Stimulated activated CD4-positive, alpha-beta T cell treated with anti-CD3 and anti-CD28 coated beads, Interleukin-4, amount 100 ng/mL, for 24 hours (primary cell): ENCODE data around the gene RAB8B.

Source experiments
- DNase-seq: peaks from one replicate; pipeline ENCODE4 v3.0.0-alpha.2; 2020

Gene RAB8B

DNA sequence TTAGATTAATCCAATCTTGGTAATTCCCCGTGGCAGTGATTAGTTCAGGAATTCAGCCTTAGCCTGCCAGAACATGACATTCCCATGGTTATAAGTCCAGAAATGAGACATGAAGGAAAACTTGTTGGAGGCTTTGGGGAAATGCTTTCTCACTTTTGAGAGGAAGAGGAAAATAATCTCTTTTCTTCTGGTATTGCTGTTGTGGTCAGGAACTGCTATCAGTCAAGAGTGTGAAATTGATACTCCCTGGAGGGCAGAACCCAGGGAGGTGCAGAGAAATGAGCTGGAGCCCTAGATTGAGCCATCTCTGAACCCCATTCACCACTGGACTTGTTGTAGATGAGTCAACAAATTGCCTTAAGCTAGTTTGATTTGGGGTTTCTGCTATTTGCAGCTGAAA is 49.4 kb downstream of the RAB8B start:
- peak; percentile 12 for DNase-seq

DNA sequence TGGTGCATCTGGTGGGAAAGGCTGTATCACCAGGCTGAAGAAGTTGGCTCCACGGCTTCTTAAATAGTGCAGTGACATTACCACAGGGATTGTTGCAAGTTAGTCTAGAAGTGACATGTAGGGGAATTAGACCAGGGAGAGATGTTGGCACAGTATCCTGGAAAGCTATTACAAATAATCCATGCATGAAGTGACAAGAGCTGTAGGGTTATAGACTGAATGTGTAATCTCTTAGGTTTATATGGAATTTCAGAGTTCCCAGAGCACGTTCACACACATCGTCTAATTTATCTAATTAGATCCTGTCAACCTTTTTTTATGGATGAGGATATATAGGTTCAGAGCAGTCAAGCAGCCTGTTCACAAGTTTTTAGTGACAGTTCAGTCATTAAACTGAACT is 50.7 kb downstream of the RAB8B start:
- no peak for DNase-seq

DNA sequence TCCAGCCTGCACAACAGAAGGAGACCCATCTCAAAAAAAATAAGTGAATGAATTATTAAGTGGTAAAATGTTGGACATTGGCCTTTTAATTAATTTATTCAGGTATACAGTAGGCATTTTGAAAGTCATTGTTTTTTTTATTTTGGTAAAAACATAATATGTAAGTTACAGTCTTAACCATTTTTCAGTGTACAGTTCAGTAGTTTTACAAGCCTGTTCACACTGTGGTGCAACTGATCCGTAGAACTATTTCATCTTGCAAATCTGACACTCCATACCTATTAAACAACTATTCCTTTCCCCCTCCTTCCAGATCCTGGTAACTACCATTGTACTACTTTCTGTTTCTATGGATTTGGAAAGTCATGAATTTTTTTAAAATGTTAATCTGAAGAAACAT is 51.9 kb downstream of the RAB8B start:
- no peak for DNase-seq

DNA sequence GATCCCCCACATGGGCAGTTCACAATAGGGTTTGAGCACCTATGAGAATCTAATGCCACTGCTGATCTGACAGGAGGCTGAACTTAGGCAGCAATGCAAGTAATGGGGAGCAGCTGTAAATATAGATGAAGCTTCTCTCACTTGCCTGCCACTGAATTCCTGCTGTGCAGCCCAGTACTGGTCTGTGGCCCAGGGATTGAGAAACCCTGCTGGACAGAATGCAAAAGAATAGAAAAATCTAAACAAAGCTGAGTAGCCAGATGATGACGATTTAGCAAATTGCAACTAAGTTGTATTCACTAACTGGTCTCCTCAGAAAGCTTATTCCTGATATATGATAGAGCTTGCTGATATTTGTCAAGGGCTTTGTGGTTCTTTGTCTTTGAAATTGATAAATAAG is 53.7 kb downstream of the RAB8B start:
- DNase-seq = no peak

DNA sequence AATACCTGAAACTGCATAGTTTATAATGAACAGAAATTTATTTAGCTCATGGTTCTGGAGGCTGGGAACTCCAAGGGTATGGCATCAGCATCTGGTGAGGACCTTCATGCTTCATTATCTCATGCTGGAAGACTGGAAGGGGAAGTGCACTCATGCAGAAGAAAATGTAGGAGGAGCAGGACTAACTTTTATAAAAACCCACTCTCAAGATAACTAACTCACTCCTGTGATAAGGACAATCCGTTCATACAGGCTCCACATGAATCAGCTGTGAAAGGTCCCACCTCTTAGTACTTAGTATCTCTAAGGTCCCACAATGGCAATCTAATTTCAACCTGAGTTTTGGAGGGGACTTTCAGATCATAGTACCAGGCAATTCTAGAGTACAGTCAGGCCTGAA is 54.4 kb downstream of the RAB8B start:
- DNase-seq = no peak

DNA sequence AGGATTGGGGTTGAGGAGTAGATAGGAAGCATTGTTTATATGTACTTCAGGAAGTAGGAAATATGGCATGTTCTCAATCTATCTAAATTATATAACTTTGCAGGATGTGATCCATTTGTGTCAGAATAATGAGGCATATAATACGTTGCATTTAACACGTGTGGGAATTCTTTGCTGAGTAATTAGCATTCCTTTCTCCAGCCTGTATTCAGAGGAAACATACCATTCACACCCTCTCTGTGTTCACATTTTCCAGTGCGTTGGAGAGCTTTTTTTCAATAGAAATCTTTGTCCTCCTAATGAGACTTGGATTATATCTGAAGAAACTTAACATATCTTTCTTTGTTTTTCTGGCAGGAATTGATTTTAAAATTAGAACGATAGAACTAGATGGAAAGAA is 55.0 kb downstream of the RAB8B start:
- DNase-seq = no peak

DNA sequence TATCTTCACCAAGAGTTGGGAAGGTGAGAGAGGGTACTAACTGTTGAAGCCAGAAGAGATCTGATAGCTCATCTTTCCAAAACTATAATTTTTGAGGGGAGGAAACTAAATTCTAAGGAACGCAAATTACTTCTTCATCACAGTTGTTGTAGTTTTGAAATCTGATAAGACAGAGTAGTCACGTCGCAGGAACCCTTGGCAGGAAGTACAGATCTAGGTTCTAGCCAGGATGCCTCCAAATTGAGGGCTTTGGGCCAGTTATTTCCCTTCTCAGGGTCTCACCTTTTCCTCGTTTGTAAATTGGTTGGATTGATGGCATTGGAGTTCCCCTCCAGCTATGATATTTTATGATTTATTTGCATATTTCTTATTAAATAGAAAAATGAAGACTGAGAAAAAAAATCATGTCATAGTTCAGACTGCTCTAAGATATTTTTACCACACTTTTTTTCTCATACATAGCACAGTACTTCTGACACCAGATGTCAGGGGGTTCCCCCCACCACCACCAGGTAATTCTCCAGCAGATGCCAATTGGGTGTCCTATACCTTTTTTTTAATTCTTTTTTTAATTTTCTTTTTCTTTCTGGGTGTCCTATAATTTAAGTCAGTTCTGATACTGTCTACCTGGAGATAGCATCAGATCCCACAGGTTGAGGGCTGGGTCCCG is 55.7 kb downstream of the RAB8B start:
- peak; percentile 12 for DNase-seq

DNA sequence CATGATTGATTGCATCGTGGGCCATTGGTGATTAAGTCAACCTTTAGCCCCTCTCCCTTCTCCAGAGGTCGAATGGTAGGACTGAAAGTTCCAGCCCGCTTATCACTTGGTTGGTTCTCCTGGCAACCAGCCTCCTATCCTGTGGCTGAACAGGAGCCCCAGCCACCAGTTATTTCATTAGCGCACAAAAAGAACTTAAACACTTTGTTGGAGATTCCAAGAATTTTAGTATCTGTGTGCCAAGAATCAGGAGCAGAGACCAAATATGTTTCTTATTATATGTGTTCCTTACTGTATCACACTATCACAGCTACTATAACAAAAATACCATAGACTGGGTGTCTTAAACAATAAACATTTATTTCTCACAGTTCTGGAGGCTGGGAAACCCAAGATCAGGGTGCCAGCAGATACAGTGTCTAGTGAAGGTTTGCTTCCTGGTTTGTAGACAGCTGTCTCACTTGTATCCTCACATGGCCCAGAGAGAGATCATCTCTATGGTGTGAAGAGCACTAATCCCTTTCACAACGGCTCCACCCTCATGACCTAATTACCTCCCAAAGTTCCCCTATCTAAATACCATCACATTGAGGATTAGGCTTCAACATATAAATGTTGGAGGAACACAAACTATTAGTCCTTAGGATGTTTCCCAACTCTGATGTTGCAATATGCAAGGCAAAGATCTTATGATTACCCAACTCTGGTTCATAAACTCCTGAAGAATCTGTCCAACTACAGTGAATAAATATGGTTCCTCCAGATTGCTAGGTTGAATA is 57.5 kb downstream of the RAB8B start:
- no peak for DNase-seq

DNA sequence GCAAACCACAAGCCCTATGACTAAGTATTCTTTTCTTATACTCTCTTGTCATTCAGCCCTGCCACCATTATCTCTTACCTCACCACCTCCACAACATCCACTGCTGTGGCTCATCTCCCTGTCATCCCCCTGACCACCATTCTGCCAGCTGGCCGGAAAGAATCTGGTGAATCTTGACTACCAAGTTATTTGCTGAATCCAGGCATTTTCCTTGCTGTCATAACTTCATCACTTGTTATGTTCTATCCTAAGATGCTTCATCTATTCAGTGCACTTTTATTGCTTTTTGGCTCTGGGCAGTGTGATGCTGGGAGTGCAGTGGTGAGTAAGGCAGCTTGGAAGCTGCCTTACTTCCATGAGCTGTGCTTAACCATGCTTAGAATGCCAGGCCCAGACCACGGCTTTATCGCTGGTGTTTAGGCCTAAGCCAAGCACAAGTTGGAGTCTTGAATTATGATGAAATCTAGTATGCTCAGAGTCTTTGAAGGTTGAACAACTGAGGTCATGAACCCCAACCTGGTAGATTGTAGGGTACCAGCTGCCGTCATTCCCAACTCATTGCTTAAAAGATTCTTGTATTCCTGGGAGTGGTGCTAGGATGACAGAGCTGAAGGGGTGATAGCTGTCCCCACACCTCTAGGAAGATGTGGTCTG is 61.0 kb downstream of the RAB8B start:
- no peak for DNase-seq

DNA sequence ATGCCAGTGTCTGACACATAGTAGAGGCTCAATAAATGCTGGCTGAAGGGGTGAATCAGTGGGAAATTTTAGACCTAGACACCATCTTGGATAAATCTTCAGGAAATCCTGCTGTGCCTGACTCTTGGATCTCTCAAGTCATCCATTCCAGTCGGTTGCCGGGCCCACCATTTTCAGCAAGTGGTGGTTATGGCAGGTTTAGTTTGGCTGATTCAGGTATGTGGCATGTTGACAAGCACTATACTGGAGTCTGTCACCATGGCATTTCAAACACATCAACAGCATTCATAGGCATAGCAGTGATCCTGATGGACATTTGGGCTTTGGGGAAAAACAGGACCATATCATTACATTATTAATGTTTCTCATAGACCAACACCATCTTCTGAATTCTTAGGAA is 62.3 kb downstream of the RAB8B start:
- no peak for DNase-seq

DNA sequence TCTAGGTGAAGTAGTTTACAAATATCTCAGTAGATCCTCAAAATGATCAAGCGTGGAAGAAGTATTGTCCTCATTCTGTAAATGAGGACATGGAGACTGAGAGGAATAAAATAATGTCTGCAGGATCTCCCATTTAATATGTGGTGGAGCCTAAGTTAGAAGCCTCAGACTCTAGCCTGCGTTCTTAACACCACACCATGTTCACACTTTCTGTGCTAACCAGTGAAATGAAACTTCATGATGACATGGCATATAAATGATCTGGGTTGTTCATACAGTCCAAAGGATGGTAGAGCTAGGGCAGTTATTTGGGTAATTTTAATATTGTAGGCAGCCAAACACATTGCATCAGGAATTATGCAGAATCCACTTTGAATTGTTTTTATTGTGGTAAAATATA is 62.9 kb downstream of the RAB8B start:
- DNase-seq = no peak

DNA sequence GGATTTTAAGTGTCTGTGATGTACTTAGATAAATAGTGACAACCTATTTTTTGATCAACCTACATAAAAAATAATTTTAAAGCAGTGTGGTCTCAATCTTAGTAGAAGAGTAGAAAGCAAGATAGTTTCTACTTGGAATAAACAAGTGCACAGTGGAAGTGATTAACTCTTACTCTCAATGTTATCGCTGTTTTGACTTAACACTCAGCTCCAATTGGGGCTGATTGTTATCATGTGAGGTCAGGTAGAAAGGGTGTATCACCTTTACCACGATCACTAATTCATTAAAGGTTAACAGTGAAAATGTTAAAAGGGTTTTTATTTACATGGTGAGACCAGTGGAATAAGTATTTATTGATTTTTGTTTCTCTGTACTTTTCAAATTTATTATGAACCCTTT is 65.6 kb downstream of the RAB8B start:
- no peak for DNase-seq

DNA sequence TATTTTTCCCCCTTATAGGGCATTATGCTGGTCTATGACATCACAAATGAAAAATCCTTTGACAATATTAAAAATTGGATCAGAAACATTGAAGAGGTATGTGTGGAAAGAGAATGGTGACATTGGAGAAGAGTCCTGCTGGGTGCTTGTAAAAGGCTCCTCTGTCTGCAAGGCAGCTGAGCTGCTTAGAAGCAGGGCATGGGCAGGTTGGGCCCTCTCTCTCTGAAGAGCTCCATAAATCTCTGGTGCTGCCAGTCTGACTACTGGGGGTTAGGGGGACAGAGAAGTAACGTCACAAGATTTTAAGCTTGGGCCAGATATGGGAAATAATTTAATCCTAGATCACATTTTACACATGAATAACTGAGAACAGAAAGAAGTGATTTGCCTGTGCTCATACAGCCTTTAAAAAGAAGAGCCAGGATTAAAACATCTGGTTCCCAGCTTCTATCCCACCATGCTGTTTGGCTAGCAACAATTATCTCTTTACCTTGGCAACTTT is 66.1 kb downstream of the RAB8B start:
- no peak for DNase-seq

DNA sequence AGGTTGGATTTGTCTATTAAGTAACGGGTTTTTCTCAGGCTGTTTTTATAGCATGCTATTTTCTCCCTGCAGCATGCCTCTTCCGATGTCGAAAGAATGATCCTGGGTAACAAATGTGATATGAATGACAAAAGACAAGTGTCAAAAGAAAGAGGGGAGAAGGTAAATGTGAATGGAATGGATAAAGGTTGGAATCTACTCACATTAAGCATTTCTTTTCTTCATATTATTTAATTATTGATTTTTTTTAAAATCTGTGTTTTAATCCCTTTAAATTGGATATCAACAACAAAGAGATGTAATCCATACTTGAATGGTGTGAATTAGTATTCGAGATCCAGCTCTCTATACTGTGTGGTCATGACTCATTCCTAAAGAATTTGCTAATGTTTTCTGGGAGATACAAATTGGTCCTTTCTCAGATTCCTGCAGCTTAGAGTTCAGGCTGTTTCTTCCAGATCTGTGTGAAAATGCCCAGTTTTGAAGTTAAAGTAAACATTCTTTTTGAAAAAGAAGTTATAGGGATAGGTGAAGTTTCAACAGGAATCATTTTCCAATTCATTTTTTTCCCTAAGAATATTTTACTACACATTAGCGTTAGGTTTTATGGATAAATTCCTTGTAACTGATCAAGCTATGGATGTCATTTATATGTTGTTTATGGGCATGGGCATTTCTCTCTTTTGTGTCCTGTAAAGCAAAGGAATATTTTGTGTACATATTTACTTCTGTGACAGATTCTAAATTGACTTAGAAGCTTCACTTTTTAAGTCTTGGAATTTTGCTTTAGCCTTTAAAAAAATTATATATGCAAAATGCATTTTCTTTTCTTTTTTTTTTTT is 67.2 kb downstream of the RAB8B start:
- DNase-seq = no peak

DNA sequence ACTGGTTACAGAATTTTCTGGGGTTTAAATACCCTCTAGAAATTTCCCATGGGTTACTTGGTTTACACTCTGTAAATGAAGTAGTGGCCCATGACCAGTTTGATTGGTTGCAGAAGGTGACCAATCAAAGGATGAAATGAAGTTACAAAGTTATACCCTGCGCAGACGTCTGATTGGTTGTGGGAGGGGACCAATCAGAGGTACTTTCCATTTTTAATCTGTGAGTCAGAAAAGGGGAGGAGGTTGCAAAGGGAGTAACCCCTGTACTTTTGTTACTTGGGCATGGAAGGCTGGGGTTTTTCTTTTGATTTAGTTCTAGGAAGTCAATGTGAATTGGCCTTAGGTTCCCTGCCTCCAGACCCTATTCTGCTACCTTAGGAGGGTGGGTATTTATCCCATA is 69.3 kb downstream of the RAB8B start:
- DNase-seq = no peak

DNA sequence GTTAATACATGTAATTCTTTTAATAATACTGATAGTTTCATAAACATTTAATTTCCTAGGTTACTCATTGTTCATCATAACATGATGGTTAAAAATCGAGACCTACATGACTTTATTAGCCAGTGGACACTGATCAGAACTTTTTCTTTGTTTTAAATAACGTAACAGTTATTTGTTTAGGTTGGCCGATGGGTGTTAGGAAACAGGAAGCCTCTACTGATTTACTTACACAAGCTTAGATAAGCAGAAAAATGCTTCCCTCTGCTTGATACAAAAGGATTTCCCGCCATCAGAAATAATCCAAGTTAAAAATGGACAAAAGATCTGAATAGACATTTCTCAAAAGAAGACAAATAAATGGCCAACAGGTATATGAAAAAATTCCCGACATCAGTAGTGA is 71.4 kb downstream of the RAB8B start:
- DNase-seq = no peak

DNA sequence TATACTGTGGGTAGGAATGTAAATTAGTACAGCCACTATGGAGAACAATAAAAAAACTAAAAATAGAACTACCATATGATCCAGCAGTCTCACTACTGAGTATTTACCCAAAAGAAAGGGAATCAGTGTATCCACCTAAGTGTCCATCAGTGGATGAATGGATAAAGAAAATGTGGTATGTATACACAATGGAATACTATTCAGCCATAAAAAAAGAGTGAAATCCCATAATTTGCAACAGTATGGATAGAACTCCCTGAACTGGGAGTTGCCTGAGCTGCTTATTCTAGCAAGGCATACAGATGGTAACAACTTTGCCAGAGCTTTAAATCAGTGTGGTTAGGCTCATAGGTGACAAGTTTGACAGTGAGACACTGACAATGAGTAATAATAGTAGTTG is 71.9 kb downstream of the RAB8B start:
- no peak for DNase-seq

DNA sequence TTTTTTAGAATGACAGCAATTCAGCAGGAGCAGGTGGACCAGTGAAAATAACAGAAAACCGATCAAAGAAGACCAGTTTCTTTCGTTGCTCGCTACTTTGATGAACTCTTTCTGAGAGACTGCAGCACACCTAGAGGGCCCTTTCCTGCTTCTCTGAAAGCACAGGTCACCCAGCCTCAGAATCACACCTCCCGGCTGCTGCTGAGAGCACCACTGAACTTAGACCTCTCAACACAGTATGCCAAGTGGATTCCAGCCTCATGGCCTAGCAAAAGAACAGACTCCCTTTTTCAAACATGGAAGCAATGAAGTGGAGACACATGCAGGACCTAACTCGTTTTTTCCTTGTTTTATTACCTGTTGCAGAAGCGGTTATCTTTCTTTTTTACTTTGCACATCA is 74.1 kb downstream of the RAB8B start:
- no peak for DNase-seq

DNA sequence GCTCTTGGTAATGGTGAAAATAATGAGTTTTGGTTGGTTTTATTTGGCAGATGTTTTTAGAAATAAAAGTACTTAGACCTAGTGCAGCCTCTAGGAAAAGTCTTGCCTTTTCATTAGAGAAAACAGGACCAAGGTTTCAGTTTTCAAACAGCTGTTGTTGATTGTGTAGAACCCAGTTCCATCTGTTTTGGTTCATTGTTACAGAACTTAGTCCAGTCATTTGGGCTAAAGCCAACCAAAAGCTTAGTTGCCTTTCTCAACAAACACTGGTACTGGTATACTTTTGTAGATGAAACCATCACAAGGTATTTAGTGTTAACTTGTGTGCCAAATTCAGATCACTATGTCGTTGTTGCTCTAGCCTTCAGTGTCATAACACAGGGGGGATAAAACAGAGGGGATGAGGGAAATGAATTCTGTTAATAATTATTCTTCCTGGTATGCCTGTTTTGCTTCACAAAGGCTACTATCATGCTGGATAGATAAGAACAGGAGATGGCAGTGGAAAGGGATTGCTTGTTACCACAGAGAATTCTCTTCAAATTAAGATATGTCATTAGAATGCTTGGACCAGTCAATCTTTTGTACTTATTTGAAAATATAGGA is 75.4 kb downstream of the RAB8B start:
- DNase-seq = no peak

DNA sequence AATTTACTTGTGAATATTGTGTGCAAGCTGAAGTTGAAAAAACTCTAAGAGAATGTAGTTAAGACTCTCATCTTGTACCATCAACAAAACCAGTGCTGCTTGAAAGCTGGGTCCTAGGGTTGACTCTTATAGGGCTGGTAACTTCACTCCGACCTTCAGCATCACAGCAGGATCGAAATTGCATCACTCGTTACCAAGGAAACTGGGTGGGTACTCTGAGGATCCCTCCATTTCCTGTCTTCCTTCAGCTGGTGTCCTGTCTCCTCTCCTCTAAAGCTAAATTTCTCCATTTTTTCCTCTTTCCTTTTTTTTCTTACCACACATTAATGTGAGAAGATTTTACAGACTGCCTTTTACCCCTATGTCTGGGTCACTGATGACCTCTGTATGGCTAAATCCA is 85.0 kb downstream of the RAB8B start:
- no peak for DNase-seq

DNA sequence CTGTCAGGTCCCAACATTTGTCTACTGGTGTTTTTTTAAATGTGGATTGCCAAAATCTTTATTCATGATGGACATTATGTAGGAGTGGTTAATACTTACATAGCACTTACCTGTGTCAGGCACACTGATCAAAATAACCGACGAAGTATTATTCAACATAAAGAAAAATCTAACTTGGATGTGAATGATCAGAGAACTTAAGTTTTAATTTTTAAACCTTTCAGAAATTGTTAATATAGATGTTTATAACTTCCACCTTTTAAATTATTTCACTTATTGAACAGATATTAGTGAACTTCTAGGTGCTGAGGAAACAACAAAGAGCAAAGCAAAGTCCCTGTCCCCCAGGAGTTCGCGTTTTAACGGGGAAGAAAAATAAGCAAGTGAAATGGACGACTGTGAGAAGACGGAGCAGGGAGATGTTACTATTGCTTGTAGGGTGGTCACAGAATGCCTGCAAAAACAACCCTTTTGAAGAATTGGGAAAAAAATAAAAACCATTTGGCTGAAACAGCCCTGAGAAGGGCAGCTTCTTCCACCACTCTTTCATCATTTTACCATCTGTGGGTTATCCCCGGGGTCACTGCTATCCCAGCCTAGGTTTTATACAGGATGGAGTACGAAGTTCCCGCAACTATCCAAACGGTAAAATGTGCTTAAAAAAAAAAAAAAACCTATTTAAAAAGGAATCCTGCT is 87.1 kb downstream of the RAB8B start:
- DNase-seq = no peak
